GM18867 (cell line): ENCODE measurements around the gene GFRA3.
"Not testable (repeated sequence)": the region's sequence is repeated elsewhere in the genome, so short reads cannot be mapped to it uniquely, and the experiment has no call there.

Experiments
- ATAC-seq: cut with Tn5 transposase; IDR thresholded peaks from one replicate; pipeline ENCODE4 v1.9.1; 2021; ENCODE audit warnings: mild to moderate bottlenecking, moderate library complexity; ENCODE audit not compliant: unreplicated experiment

Gene GFRA3

GRCh38 chr5:138274189-138274853, at the start of gene GFRA3:
TSS of gene GFRA3 (minus strand) at chr5:138274621. CDS start at chr5:138274424, 197 bp downstream.
- no peak for ATAC-seq

GRCh38 chr5:138318211-138318610, 43.8 kb upstream of the GFRA3 start:
- ATAC-seq = not testable (repeated sequence)

GRCh38 chr5:138316355-138316754, 41.9 kb upstream of the GFRA3 start:
- no peak for ATAC-seq

- ATAC-seq = no peak
Observed at GRCh38 chr5:138315751-138316278, 41.4 kb upstream of the GFRA3 start.

- no peak for ATAC-seq
Observed at GRCh38 chr5:138305797-138306196, 31.4 kb upstream of the GFRA3 start.

- no peak for ATAC-seq
Observed at GRCh38 chr5:138303372-138303771, 29.0 kb upstream of the GFRA3 start.

GRCh38 chr5:138289296-138289695, 14.9 kb upstream of the GFRA3 start:
- ATAC-seq = no peak

- ATAC-seq = no peak
Observed at GRCh38 chr5:138287246-138287645, 12.8 kb upstream of the GFRA3 start.

- no peak for ATAC-seq
Observed at GRCh38 chr5:138282920-138283742, 8.7 kb upstream of the GFRA3 start.

- no peak for ATAC-seq
Observed at GRCh38 chr5:138280915-138281314, 6.5 kb upstream of the GFRA3 start.

- ATAC-seq = no peak
Observed at GRCh38 chr5:138276402-138277054, 2.1 kb upstream of the GFRA3 start.

GRCh38 chr5:138275895-138276294, 1.5 kb upstream of the GFRA3 start:
- ATAC-seq = no peak

- no peak for ATAC-seq
Observed at GRCh38 chr5:138275379-138275782, 960 bp upstream of the GFRA3 start.

GRCh38 chr5:138273834-138274188, 610 bp downstream of the GFRA3 start:
- no peak for ATAC-seq

GRCh38 chr5:138272681-138273080, 1.7 kb downstream of the GFRA3 start:
- no peak for ATAC-seq

- ATAC-seq = no peak
Observed at GRCh38 chr5:138271281-138271680, 3.1 kb downstream of the GFRA3 start.

- no peak for ATAC-seq
Observed at GRCh38 chr5:138264183-138264582, 10.2 kb downstream of the GFRA3 start.

- no peak for ATAC-seq
Observed at GRCh38 chr5:138263581-138263980, 10.8 kb downstream of the GFRA3 start.

GRCh38 chr5:138258704-138259292, 15.6 kb downstream of the GFRA3 start:
- ATAC-seq = no peak

GRCh38 chr5:138257583-138257982, 16.8 kb downstream of the GFRA3 start:
- no peak for ATAC-seq

GRCh38 chr5:138252944-138253343, 21.5 kb downstream of the GFRA3 start:
- no peak for ATAC-seq
